Left renal pelvis (tissue), 4 donors: ENCODE results near the gene MACROD2. TPM values are rescaled to one million over a fixed set of nuclear protein-coding genes. Genes with fewer than 3 reads are reported as not detected.
"Not testable (repeated sequence)": the region's sequence is repeated elsewhere in the genome, so short reads cannot be mapped to it uniquely, and the experiment has no call there.

Source experiments
- DNase-seq, 4 donors: peaks; one replicate each; pipeline ENCODE4 v3.0.0-alpha.2; 2013; ENCODE audit warnings: low read depth in 4 of 4, low spot score in 3 of 4
- polyA plus RNA-seq, 4 donors: library from polyadenylated mRNA; unstranded; fragments of 120-200 nt; gene quantifications; one replicate each; pipeline ENCODE4 v1.2.1, GENCODE V29; 2013; ENCODE audit not compliant: insufficient read length in 4 of 4

The MACROD2 gene
- polyA plus RNA-seq, 4 donors = 7.0 to 17.8 (median 12.7) TPM

DNA sequence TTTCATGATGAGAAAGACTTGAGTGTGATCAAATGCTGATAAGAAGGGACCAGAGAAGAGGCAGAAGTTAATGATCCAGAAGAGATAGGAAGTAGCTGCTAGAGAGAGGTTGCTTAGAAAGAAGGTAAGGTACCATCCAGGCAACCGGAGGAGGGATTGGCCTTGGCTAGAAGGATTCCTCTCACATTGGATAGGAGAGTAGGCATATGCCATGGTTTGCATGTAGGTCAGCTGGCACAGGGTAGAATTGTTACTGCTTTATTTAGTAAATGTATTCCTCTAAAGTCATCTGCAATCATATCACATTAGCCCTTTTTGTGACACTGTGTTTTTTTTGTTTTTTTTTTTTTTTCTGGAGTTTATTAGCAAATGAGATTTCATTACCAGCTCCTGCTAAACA is 923.0 kb downstream of the MACROD2 start:
- DNase-seq = no peak

DNA sequence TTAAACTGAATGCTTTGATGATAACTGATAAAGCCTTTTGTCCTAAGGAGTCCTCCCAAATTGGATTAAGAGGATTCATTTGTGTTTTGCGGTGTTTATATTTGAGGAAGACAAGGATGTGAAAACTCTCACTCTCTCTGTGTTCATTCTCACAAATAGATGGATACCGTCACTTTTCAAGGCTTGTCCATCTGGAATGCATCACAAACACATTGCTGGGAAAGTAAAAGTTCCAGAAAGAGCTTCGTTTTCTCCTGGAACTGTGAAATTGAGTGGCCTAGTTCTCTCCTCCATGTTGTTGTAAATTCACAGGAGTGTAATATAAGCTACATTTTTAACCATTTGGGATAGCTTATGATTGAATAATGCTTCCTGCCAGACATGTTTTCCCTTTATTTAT is 923.7 kb downstream of the MACROD2 start:
- DNase-seq = no peak

DNA sequence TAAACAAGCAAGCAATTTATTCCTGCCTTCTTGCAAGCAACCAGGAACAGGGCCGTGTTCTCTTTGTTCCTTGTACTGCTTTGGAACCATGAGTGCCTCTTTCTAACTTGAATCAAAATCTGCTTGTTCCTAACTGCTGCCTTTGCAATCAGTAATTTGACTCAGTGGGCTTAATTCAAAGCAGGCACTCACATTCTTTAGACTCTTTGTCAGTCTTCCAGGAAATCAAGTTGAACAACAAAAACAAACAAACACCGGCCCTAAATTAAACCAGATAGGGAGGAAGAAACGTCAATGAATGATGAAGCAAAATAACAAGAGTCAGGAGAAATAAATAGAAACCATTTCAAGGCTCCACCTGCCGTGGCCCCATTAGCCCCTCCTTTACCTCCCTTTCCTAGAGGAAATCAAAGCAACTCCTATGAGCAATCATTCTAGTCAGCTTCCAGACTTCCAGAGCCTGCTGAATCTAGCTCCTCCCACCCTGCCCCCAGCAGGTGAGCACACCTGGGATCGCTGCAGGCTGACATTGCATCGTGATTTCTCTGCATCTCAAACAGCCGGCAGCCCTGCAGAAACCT is 924.3 kb downstream of the MACROD2 start:
- peak in 1 of 4 donors; percentile 29 for DNase-seq

DNA sequence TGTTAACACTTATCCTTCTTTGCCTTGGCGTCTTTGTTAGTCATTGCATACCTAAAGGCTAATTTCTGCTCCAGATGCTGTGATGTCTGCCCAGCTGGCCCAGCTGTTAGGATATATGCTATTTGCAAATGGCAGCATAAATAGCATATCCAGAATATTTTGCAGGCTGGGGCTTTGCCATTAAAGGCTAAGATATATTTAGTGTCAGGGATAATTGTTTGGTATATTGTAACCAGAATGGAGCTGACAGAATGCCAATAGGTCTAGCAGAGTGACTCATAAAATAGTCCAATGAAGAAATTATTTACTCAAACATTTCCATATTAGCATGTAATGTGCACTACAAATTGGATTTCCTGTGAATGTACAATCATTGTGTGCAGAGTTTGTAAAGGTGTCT is 926.2 kb downstream of the MACROD2 start:
- DNase-seq = no peak

DNA sequence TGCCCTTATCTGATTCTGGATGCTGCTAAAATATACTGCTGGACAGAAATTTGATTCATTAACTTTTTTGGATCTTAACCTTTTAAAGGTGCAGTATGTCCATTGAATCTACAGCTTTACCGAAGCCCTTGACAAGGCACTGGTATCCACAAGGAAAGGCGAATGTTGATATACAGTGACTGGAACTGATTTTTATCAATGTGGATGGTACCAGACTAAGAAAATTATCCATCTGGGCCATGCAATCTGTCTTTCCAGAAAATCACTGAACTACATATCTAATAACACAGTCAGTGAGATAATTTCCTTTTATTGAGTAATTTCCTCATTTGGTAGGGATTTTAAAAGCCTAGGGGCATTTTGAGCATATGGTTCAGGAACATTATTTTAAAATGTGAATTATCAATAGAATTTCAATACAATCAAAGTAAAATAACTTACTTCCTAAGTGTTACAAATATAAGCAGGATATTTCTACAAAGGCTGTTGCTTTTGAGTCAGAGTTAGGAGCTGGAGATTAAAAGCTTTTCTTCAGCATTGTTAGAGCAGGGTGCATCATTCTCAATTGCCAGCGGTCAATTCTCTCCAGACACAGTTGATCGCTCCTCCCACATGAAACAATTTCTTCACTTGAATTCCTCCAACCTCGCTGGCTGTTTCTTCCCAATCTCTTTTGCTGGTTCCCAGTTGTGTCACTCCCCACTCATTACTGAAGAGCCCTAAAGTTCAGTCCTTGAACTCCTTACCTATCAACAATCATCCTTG is 927.4 kb downstream of the MACROD2 start:
- DNase-seq = no peak

DNA sequence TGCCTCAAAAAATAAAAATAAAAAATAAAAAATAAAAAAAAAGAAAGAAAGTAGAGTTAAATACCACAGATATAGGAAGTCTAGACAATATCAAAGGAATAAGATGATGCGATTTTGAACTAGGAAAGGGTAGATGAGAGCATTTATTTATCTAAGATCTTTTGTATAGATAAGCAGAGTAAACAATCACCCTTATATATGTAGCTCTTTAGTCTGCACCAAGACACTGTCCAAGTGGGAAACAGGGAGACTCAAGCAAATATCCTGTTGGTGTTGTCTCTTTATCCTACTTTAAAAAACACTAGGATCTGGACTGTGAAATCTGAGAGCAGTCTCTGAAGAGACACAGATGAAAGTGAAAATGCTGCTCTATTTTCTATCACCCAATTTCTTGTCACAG is 929.1 kb downstream of the MACROD2 start:
- DNase-seq = no peak

DNA sequence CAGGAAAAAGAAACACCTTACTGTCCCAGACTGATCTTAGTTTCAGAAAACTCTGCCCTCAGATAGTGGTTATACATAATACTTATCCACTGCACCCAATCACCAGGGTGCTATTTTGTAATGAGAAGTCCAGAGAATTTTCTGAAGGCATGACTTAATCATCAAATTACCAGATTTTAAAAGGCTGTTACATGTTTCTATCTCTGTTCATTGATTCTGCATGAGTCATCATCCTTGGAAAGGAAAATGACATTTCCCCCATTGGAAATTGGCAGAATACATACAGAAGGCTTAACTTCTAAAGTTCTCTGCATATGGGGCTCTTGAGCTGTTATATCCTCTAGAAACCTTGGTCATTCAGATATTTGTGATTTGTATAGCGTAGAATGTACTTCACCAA is 930.0 kb downstream of the MACROD2 start:
- no peak for DNase-seq

DNA sequence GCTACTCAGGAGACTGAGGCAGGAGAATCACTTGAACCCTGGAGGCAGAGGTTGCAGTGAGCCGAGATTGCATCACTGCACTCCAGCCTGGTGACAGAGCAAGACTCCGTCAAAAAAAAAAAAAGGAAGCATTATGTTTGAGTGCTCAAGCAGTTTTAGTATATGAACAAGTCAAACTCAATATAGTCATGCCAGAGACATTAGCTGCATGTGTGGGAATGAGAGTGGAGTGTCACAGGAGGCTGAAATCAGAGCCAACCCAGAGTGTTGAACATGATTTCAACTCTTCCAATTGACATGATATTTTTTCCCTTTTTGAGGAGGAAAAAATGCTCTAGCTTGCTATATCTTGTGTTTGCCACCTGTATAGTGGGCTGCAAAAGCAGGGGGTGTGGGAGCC is 931.1 kb downstream of the MACROD2 start:
- not testable (repeated sequence) for DNase-seq

DNA sequence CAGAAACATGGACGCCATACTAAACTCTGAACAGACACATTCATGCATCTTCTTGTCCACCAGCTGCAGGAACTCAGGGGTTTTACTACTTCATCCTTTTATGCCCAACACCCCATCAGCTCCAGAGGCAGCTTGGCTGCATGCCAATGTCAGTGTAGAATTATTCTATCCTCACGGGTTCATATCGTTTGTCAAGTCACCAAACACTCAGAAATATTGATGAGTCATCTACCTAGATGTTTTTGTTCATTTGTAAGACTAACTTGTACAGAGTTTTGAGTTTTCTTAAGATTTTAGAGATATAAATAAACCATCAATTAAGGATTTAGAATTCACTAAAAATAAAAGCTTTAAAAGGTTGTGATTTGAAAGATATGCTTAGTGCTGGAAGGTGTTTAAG is 932.8 kb downstream of the MACROD2 start:
- no peak for DNase-seq

DNA sequence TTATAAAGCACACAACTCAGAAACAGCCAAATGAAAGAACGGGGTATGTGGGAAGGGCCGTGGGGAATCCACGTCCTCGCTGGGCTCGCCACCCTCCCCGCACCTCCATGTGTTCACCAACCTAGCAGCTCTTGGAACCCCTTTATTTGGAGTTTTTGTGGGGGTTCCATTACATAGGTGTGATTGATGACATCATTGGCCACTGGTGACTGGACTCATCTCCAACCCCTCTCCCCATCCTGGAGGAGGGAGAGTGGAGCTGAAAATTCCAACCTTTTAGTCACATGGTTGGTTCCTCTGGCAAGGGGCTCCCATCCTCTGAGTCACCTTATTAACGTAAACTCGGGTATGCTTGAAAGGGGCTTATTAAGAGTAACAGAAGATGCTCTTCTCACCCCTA is 934.1 kb downstream of the MACROD2 start:
- DNase-seq = no peak

DNA sequence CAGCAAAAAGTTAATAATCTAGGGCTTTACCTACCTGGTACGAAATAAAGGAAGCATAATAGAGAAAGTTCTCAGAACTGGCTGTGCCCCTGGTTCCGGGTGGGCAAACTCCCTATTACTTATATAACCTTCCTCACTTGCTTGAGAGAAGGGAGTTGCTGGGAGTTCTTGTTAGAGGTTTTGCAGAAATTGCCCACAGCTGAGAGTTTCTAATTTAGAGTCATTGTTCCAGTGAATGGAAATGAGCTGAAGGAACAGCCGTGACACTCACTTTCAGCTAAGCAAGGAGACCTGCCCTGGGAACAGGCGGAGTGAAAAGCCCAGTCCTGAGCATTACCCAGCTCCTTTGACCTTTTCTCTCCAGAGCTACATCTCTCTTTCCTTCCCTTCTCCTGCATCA is 936.7 kb downstream of the MACROD2 start:
- DNase-seq = peak in 1 of 4 donors; percentile 53

DNA sequence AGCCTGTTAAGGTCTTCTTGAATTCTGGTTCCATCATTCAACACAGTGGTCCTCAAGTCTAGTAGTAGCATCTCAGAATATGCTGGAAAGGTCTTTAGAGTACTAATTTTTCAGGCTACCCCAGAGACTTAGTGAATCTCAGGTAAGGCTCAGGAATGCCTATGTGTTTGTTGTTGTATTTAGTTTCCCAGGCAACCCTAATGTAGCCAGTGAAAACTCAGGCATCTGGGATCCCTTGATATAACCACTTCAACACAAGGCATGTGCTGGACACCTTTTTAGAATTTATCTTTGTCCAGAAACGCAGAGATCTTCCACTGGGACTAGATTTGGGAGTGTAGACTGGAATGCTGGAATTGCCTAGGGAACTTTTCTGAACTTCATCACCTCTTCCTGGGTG is 940.0 kb downstream of the MACROD2 start:
- no peak for DNase-seq

DNA sequence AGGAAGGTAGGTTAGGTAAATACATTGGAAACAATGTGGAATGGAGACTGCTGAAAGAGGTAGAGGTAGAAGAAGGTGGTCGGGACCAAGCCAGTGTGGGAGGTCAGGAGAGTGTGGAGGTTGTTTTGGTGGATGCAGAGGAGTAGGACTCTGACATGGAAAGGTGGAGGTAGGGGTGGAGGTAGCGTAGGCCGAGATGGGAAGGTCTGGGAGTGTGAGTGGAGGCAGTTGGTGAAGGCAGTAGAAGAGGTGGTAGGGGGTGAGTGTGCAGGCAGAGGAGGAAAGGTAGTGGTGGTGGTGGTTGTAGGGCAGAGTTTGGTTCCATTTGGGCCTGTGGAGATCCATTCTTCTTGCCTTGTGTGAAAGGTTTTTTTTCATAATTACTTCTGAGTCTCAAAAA is 941.7 kb downstream of the MACROD2 start:
- DNase-seq = no peak

DNA sequence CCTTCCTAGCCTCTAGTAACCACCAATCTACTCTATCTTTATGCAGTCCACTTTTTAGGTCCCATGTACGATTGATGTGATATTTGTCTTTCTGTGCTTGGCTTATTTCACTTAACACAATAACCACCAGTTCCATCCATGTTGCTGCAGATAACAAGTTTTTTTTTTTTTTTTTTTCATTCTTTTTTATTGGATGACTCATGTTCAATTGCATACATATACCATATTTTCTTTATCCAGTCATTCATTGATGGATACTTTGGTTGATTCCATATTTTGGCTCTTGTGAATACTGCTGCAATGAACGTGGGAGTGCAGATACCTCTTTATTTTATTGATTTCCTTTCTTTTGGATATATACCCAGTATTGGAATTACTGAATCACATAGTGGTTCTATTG is 942.5 kb downstream of the MACROD2 start:
- DNase-seq = no peak

DNA sequence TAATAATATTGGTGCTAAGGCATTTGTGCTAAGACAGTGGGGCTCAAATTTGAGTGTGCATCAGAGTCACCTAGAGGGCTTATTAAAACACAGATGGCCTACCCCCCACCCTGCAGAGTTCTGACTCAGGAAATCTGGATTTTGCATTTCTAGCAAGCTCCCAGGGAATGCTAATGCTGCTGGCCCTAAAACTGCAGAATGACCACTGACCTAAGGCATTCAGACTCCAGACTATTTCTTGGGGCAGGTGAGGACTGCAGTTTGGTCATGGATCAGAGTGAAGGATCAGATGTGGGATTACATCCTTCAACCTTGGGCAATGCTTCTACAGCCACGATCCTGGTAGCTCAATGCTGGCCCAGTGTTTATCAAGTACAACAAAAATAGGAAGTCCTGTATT is 952.2 kb downstream of the MACROD2 start:
- DNase-seq = no peak

DNA sequence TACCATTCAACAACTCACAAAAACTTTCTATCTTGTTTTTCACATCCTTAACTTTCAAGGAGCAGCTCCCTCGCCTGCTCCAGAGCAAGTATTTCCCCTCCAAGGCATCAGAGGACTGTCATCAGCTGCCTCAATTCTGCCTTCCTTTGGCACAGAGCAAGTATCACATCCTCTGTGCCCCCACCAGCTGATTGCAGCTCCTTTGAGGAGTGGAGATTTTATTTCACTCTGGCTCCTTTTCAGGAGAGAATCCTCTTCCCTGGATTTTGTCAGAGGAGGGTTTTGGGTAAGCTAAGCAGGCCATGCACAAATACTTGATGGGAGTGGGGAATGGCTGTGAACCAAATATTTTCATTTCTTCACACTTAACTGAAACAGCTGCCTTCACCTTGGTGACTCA is 952.6 kb downstream of the MACROD2 start:
- no peak for DNase-seq

DNA sequence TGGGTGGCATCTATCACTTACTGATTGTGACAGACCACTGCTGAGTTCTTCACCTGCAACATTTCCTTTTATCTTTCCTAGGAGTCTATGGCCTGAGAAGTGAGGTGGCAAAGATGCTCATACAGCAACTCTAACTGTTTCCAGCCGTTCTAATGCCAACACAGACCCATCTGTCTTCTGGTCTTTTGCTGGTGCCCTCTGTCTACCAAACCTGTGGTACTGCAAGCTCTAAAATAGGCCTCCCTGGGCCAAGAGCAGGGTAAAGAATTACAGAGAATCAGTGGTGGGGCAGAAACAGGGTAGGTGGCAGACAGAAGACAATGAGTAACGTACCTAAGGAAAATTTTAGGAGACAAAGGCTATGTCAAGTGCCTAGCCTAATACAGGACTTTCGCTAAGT is 953.1 kb downstream of the MACROD2 start:
- DNase-seq = no peak

DNA sequence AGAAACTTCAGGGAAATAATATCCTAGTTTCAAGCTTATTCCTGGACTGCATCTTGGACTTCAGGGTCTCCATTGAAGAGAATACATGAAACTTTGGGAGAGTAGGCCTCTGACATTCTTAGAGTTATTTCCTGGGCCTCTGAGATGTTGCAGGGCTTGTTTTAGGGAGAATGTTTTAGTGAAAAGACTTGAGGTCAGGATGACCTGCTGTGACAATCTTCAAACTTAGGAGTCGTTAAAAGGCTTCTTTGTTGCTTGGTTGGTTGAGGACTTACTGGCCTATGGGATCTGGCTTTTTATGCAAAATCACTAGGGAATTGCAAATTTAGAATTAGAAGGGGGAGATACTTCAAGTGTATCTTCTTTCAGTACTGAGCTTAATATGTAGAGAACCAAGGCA is 955.3 kb downstream of the MACROD2 start:
- DNase-seq = no peak

DNA sequence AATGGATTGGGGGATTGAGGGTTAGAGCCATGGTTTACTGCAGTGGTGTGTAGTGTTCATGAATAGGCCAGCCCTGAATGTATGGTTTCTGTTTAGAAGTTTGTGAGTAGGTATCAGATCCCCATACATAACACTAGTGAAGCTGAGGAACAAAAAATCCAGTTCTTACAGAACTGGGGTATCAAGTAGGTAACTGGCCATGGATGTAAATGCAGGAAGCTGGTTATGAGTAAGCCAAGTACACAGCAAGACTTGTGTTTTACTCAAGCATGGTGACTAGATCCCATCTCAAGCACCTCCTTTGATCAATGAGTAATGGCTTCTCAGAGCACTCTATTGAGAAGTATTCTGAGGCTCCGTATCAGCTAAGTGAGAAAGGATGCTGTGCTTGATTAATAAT is 955.8 kb downstream of the MACROD2 start:
- no peak for DNase-seq

DNA sequence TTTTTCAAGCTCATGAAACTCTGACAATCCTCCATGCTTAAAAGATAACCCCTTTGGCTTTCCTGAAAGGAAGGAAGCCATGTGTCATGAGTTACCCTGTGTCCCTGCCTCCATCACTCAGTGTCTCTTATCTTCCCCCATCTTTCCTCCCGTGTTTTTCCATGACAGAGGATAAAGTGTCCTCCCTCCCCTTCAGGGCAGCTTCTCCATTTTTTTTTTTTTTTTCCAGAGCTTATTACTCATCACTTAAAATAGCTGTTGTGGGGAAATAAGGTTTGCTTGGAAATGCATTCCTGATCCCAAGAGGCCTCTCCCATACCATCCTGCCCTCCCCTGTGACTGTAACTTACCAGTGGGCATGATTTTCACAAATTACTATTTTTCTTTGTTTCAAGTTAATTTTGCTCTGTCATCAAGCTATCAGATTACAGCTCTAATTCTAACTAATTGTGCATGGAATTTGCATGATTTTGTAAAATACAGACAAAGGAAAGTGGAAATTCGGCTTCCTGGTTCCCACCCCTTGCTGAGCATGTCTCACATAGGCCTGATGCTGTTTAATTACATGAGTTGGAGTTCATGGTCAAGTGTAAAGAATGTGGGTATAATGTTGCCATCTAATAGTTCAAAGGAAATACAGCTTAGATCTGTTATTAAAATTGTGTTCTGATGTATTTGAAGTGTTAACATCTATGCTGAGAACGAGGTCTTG is 956.5 kb downstream of the MACROD2 start:
- DNase-seq = no peak

DNA sequence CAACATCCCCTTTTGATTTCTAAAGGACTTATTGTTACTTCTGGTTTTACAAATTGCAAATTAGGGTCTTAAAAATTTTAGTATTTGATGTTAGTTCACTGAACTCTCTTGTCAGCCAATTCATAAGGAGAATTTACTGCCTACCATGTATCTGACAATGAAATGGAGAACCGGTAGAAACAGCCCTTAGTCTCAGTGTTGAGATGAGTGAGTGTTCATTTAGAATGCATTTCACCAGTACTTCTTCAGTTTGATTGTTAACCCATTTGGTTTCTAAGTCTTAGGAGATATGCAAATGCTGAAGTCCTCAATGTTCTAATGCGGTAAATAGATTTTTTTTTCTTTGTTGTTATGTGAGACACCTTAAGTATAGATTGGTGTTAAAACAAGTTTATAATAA is 958.4 kb downstream of the MACROD2 start:
- no peak for DNase-seq

DNA sequence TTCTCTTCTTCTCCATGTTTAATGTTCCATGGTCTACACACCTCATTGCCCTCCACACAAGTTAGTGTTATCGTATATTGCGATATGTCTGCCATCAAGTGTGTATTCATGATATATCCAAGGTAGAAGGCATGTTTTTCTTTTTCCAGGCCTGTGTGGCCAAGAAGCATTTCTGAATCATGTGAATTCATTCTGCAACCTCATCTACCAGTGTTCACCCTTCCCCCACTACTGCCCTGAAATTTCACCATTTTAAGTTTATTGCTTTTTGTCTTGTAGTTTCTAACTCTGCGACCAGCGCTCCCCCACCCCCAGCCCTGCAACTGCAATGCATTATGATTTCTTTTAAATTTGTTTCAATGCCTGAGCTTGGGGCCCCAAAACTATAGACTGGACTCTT is 960.1 kb downstream of the MACROD2 start:
- no peak for DNase-seq
